ENCODE results near the gene COQ7.

Gene COQ7

DNA sequence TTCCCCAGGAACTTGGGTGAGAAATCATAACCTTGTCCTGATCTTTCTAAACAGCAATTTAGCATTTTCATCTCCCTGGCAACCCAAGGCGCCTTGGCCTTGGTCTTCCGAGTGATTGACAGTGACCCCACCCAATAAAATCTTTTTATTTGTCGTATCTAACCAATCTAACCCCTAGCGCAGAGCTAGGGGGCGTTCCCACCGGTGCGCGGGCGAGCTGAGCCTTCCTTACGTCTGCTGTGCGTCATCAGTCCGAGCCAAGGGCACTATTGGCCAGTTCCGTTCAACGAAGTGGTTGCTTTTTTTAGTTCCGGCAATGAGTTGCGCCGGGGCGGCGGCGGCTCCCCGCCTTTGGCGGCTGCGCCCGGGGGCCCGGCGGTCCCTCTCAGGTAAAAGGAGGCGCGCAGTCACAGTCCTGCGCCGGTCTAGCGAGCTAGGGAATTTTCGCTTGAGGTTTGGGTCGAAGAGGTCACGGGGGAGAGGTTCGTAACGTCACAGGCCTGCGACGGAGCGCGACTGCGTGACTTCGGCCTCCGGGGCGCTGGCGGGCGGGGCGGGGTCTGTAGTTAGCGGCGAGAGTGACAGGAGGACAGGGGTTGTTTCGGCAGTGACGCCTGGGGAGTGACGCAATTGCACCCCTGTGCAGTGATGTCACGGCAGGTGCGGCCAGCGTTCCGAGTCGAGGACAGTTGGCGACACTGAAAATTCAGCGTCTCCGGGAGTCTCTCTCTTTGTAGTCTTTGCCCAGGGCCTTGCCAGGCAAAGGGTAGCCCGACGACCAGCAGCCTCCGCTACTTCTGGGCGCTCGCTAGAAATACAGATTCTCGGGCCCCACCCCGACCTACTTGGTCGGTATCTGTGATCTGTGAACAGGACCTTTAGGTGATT lies at the start of gene COQ7:
COQ7 (plus strand) TSS at position 266 of the 888 bp plus-strand sequence; CDS start at position 317, 51 bp downstream.
- intact Hi-C loops (cut with micrococcal nuclease) = loop anchor here (1.0 to 10.0 kb wide), 3 partner anchors 265 to 488 kb away; partner anchors contain the start of genes ARL6IP1, CCP110, GDE1 and VPS35L
- H3K4me3 Mint-ChIP-seq = peak within 1 kb of the TSS; percentile 86
- H3K4me1 Mint-ChIP-seq (ENCODE audit: low read depth) = peaks cover 10% of the 10 kb centered on the region
- no peaks in the 10 kb centered on the region for H3K27me3 Mint-ChIP-seq
- H3K9me3 Mint-ChIP-seq = no peaks in the 10 kb centered on the region
- H3K27ac Mint-ChIP-seq = peak within 1 kb of the TSS; percentile 98
- peaks cover 16% of the 10 kb centered on the region for H3K36me3 Mint-ChIP-seq (ENCODE audit: low read depth)

DNA sequence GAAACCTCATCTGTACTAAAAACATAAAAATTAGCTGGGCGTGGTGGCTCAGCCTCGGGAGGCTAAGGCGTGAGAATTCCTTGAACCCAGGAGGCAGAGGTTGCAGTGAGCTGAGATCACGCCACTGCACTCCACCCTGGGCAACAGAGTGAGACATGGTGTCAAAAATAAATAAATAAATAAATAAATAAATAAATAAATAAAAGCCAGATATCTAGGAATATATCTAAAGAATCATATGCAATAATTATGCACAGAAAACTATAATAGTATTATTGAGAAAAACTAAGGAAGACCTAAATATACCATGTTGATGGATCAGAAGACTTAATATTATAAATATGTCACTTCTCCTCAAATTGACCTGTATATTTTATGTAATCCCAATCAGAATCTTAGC lies 46.7 kb upstream of the COQ7 start:
- no peak overlapping the region for H3K27ac Mint-ChIP-seq
- H3K36me3 Mint-ChIP-seq (ENCODE audit: low read depth) = no peaks in the 10 kb centered on the region
- no peaks in the 10 kb centered on the region for H3K27me3 Mint-ChIP-seq
- no peaks in the 10 kb centered on the region for H3K4me1 Mint-ChIP-seq (ENCODE audit: low read depth)
- intact Hi-C loops (cut with micrococcal nuclease) = no loop called here
- no peaks in the 10 kb centered on the region for H3K9me3 Mint-ChIP-seq
- no peak overlapping the region for H3K4me3 Mint-ChIP-seq

DNA sequence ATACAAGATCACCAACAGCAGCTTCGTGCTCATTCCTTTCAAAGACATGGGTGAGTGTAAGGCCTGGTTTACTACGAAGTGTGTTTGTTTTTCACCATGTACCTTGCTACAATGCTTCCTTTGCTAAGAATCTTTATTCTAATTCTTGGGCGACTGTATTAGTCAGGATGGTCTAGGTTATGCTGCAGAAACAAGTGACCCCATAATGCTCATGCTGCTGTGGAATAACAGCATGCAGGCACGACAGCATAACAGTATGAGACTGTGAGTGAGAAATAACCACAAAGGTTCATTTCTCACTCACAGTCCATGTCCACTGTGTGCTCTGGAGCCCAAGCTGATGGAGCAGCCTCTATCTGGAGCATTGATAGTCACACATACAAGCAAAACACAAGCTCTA lies 45.7 kb upstream of the COQ7 start:
- no peaks in the 10 kb centered on the region for H3K9me3 Mint-ChIP-seq
- no peak overlapping the region for H3K4me3 Mint-ChIP-seq
- intact Hi-C loops (cut with micrococcal nuclease) = no loop called here
- H3K4me1 Mint-ChIP-seq (ENCODE audit: low read depth) = no peaks in the 10 kb centered on the region
- H3K27me3 Mint-ChIP-seq = no peaks in the 10 kb centered on the region
- no peak overlapping the region for H3K27ac Mint-ChIP-seq
- no peaks in the 10 kb centered on the region for H3K36me3 Mint-ChIP-seq (ENCODE audit: low read depth)

DNA sequence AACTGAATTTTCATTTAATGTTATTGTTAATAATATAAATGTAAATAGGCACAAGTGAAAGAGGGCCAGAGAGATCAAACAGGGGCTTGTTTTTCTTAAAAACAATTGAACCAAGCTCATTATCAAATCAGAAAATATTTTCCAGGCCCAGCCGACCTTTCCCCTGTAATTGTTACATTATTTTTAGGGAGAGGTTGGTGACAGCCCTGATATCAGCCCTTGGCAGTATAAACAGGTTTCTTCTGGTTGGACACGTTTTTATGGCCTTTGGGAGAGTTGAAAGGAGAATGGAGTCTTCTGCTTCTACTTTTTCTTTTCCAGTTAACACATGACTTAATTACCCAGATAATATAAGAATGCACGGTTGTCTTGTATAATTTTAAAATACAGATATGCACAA lies 40.0 kb upstream of the COQ7 start:
- intact Hi-C loops (cut with micrococcal nuclease) = no loop called here
- Mint-ChIP-seq H3K27me3 (no peaks in the 10 kb centered on the region), H3K27ac (no peak overlapping the region), H3K4me3 (no peak overlapping the region), H3K4me1 (ENCODE audit: low read depth) (no peaks in the 10 kb centered on the region), H3K9me3 (no peaks in the 10 kb centered on the region), H3K36me3 (ENCODE audit: low read depth) (no peaks in the 10 kb centered on the region)

DNA sequence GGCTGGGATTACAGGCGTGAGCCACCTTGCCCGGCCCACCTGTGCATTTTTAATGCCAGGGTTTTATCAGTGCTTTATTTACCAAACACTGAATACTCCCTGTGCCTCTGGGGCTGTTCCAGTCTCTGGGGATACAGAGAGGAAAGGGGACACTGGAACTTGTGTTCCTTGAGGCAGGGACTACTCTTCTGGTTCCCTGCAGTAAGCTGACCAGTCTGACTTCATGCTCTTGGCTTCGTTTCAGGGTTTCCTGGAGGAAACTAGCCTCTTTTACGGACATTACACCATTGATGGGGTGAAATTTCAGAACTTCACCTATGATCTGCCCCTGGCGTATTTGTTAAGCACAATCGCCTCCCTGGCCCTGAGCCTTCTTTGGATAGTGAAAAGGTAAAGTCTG lies 37.4 kb upstream of the COQ7 start:
- H3K36me3 Mint-ChIP-seq (ENCODE audit: low read depth) = no peaks in the 10 kb centered on the region
- intact Hi-C loops (cut with micrococcal nuclease) = no loop called here
- no peaks in the 10 kb centered on the region for H3K4me1 Mint-ChIP-seq (ENCODE audit: low read depth)
- no peak overlapping the region for H3K27ac Mint-ChIP-seq
- no peak overlapping the region for H3K4me3 Mint-ChIP-seq
- H3K9me3 Mint-ChIP-seq = no peaks in the 10 kb centered on the region
- no peaks in the 10 kb centered on the region for H3K27me3 Mint-ChIP-seq

DNA sequence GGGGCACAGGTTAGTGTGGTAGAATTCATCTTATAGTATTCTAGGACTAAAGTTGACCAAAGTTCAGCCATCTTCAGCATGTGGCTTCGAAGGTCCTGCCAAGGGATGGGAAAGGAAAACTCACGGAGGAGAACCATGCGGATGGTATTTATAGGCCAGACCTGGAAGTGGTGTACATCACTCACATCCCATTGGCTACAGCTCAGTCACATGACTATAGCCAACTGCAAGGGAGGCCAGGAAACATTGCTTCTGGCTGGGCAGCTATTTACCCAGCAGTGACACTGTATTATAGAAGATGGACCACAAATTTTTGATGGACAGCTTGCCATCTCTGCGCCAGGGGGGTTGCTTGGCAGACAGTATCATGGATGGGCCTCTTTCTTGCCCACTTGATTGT lies 35.7 kb upstream of the COQ7 start:
- no peaks in the 10 kb centered on the region for H3K4me1 Mint-ChIP-seq (ENCODE audit: low read depth)
- no peaks in the 10 kb centered on the region for H3K36me3 Mint-ChIP-seq (ENCODE audit: low read depth)
- H3K27ac Mint-ChIP-seq = no peak overlapping the region
- H3K27me3 Mint-ChIP-seq = peaks cover 3% of the 10 kb centered on the region
- intact Hi-C loops (cut with micrococcal nuclease) = no loop called here
- H3K9me3 Mint-ChIP-seq = peaks cover 7% of the 10 kb centered on the region
- H3K4me3 Mint-ChIP-seq = no peak overlapping the region

DNA sequence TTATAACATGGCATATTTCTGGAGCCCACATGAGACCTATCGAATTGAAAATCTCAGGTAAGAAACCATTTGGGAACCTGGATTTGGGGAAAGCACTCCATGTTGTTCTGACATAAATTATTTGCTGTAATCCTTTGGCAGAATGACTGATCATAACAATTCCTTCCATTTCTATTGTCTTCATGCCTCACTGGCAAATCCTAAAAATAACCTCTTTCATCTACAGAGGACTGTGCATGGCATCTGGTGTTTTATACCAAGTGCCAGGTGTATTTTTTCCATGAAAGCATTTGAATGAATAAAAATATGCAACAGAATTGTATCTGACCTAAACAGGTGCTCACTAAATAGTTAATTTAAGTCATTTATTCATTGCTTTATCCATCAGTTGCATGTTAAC lies 33.7 kb upstream of the COQ7 start:
- Mint-ChIP-seq H3K27ac (no peak overlapping the region), H3K4me1 (ENCODE audit: low read depth) (no peaks in the 10 kb centered on the region), H3K27me3 (peaks cover 3% of the 10 kb centered on the region), H3K4me3 (no peak overlapping the region), H3K9me3 (peaks cover 9% of the 10 kb centered on the region), H3K36me3 (ENCODE audit: low read depth) (no peaks in the 10 kb centered on the region)
- intact Hi-C loops (cut with micrococcal nuclease) = no loop called here

DNA sequence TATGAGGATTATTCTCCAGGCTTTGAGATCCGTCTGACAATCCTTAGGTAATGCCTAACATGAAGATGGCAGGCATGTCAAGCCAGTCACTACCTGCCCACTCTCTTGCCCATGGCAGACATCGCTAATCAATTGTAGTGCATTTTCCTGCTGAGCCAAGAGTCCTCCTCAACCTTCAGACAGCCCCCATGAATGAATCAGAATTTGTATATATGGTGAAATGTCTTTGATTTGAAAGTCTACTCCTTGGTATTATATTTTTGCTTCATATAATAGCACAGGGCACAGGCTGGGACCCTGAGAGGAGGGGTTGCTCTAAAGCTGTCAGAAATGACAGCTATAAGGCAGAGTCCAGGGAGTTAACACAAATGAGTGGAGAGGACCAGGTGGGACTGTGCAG lies 27.0 kb upstream of the COQ7 start:
- peaks cover 9% of the 10 kb centered on the region for H3K9me3 Mint-ChIP-seq
- H3K36me3 Mint-ChIP-seq (ENCODE audit: low read depth) = no peaks in the 10 kb centered on the region
- intact Hi-C loops (cut with micrococcal nuclease) = no loop called here
- H3K4me3 Mint-ChIP-seq = no peak overlapping the region
- H3K4me1 Mint-ChIP-seq (ENCODE audit: low read depth) = no peaks in the 10 kb centered on the region
- H3K27ac Mint-ChIP-seq = no peak overlapping the region
- peaks cover 3% of the 10 kb centered on the region for H3K27me3 Mint-ChIP-seq

DNA sequence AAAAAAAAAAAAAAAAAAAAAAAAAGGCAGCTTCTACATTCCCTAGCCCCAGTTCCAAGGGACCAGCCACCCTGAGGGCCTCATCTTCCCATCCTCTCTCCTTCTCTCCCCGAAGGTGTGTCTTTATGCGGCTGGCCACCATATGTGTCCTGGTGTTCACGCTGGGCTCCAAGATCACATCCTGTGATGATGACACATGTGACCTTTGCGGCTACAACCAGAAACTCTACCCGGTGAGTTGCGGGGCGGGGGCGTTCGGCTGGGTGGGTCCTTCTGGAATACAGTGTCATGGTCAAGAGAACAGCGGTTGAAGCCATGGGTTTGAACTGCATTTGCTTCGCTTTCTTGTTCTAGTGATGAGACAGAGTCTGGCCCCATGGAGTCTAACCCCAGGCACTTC lies 22.6 kb upstream of the COQ7 start:
- no peaks in the 10 kb centered on the region for H3K4me1 Mint-ChIP-seq (ENCODE audit: low read depth)
- no peaks in the 10 kb centered on the region for H3K36me3 Mint-ChIP-seq (ENCODE audit: low read depth)
- intact Hi-C loops (cut with micrococcal nuclease) = no loop called here
- no peaks in the 10 kb centered on the region for H3K27me3 Mint-ChIP-seq
- H3K27ac Mint-ChIP-seq = no peak overlapping the region
- no peaks in the 10 kb centered on the region for H3K9me3 Mint-ChIP-seq
- no peak overlapping the region for H3K4me3 Mint-ChIP-seq

DNA sequence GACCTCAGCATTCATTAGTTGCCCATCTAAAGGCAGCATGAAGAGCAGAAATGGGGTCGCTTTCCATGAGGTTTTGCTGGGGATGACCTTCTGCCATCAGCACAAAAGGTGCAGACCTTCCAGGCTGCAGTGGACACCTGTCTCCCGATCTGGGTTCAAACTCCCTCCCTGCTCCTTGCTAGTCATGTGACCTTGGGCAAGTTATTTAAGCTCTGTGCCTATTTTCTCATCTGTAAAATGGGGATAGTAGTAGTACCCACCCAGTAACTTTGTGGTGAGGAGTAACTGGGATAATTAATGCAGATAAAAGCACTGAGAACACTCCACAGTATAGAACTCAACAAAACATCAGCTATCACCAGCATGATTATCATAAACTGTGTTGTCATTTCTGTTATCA lies 21.4 kb upstream of the COQ7 start:
- Mint-ChIP-seq H3K4me1 (ENCODE audit: low read depth) (no peaks in the 10 kb centered on the region), H3K9me3 (no peaks in the 10 kb centered on the region), H3K27ac (no peak overlapping the region), H3K36me3 (ENCODE audit: low read depth) (no peaks in the 10 kb centered on the region), H3K27me3 (no peaks in the 10 kb centered on the region), H3K4me3 (no peak overlapping the region)
- intact Hi-C loops (cut with micrococcal nuclease) = no loop called here

DNA sequence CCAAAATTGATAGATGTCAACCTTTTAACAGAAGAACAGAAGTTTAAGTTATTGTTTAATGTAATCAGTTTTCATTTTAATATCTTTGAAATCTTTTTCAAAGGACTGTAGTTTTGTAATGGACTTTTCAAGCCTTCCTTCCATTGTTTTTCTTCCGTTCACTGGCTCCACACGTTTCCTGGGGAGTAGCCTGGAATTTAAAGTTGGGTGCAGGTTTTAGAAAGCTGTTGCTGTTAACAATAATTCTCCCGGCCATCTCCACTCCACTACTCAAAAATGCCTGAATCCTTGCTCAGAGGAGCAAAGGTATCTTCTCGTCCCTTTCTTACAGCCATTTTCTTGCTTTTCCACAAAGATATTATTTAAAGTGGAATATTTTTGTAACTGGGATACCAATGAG lies 4.7 kb upstream of the COQ7 start:
- peaks cover 3% of the 10 kb centered on the region for H3K27me3 Mint-ChIP-seq
- no peaks in the 10 kb centered on the region for H3K9me3 Mint-ChIP-seq
- no peaks in the 10 kb centered on the region for H3K36me3 Mint-ChIP-seq (ENCODE audit: low read depth)
- H3K4me1 Mint-ChIP-seq (ENCODE audit: low read depth) = no peaks in the 10 kb centered on the region
- H3K27ac Mint-ChIP-seq = no peak overlapping the region
- intact Hi-C loops (cut with micrococcal nuclease) = loop anchor here (10.0 kb wide), 1 partner anchor 462 kb away; the partner anchor contains the start of genes CCP110 and GDE1
- H3K4me3 Mint-ChIP-seq = no peak overlapping the region

DNA sequence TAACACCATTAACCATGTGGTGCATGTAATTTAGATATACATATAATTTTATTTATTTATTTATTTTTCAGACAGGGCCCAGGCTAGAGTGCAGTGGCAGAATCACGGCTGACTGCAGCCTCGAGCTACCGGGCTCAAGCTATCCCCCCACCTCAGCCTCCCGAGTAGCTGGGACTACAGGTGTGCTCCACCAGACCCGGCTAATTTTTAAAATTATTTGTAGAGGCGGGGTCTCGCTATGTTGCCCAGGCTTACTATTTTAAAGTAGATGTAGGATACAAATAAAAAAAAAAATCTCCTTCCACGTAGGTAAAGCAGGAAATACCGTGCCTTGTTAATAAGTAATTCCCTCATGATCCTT lies 446 bp upstream of the COQ7 start:
- Mint-ChIP-seq H3K9me3 (no peaks in the 10 kb centered on the region), H3K4me3 (no peak overlapping the region), H3K36me3 (ENCODE audit: low read depth) (peaks cover 10% of the 10 kb centered on the region), H3K27me3 (no peaks in the 10 kb centered on the region), H3K4me1 (ENCODE audit: low read depth) (peaks cover 8% of the 10 kb centered on the region), H3K27ac (peak overlapping the region; percentile 98)
- intact Hi-C loops (cut with micrococcal nuclease) = loop anchor here (1.0 to 10.0 kb wide), 3 partner anchors 265 to 488 kb away; partner anchors contain the start of genes ARL6IP1, CCP110, GDE1 and VPS35L

DNA sequence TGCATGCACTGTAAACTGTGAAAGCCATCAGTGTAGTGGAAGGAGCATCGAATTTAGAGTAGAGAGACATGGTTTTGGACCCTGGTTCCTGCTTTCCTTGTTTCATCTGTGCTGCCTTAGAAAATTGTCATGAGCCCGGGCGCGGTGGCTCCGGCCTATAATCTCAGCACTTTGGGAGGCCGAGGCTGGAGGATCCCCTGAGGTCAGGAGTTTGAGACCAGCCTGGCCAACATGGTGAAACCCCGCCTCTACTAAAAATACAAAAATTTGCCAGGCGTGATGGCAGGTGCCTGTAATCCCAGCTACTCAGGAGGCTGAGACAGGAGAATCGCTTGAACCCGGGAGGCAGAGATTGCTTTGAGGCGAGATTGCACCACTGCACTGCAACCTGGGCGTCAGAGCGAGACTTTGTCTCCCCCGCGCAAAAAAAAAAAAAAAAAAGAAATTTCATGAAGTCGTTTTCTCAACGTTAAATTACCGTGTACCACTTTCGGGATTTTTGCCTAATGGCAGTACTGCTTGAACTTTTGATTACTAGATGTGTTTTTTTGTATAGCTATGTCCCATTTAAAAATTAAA lies 912 bp downstream of the COQ7 start:
- Mint-ChIP-seq H3K27ac (peak overlapping the region; percentile 98), H3K4me1 (ENCODE audit: low read depth) (peaks cover 18% of the 10 kb centered on the region), H3K4me3 (peak overlapping the region; percentile 86), H3K27me3 (no peaks in the 10 kb centered on the region), H3K9me3 (no peaks in the 10 kb centered on the region), H3K36me3 (ENCODE audit: low read depth) (peaks cover 24% of the 10 kb centered on the region)
- intact Hi-C loops (cut with micrococcal nuclease) = loop anchor here (5.0 to 10.0 kb wide), 2 partner anchors 266 to 456 kb away; partner anchors contain the start of genes ARL6IP1, CCP110 and GDE1

Measured in dendritic cell treated with granulocyte-macrophage colony-stimulating factor and Interleukin-4, amounts not matched to agents 40 ng/mL and 50 ng/mL, for 4 days (primary cell).